GM12874 (cell line): ENCODE measurements around the gene SLC16A10.

ENCODE experiments used
- TF ChIP-seq, protein P1 (sequence below): IDR thresholded peaks from 2 replicates; pipeline ENCODE4 v1.5.1; 2011; ENCODE audit warnings: low read depth, mild to moderate bottlenecking, control low read depth, low read length, moderate library complexity; ENCODE audit not compliant: insufficient read depth

SLC16A10 gene, protein sequence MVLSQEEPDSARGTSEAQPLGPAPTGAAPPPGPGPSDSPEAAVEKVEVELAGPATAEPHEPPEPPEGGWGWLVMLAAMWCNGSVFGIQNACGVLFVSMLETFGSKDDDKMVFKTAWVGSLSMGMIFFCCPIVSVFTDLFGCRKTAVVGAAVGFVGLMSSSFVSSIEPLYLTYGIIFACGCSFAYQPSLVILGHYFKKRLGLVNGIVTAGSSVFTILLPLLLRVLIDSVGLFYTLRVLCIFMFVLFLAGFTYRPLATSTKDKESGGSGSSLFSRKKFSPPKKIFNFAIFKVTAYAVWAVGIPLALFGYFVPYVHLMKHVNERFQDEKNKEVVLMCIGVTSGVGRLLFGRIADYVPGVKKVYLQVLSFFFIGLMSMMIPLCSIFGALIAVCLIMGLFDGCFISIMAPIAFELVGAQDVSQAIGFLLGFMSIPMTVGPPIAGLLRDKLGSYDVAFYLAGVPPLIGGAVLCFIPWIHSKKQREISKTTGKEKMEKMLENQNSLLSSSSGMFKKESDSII

GRCh38 chr6:111087106-111087835 lies at the start of gene SLC16A10:
Gene SLC16A10, plus strand, starts transcription at chr6:111087503. Its CDS starts 250 bp downstream, at chr6:111087753.
- TF ChIP-seq, protein P1, sequence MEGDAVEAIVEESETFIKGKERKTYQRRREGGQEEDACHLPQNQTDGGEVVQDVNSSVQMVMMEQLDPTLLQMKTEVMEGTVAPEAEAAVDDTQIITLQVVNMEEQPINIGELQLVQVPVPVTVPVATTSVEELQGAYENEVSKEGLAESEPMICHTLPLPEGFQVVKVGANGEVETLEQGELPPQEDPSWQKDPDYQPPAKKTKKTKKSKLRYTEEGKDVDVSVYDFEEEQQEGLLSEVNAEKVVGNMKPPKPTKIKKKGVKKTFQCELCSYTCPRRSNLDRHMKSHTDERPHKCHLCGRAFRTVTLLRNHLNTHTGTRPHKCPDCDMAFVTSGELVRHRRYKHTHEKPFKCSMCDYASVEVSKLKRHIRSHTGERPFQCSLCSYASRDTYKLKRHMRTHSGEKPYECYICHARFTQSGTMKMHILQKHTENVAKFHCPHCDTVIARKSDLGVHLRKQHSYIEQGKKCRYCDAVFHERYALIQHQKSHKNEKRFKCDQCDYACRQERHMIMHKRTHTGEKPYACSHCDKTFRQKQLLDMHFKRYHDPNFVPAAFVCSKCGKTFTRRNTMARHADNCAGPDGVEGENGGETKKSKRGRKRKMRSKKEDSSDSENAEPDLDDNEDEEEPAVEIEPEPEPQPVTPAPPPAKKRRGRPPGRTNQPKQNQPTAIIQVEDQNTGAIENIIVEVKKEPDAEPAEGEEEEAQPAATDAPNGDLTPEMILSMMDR, result no peak

GRCh38 chr6:111038534-111039252 lies 48.6 kb upstream of the SLC16A10 start:
- TF ChIP-seq, protein P1, result no peak

GRCh38 chr6:111041917-111042316 lies 45.4 kb upstream of the SLC16A10 start:
- TF ChIP-seq, protein P1, result no peak

DNA sequence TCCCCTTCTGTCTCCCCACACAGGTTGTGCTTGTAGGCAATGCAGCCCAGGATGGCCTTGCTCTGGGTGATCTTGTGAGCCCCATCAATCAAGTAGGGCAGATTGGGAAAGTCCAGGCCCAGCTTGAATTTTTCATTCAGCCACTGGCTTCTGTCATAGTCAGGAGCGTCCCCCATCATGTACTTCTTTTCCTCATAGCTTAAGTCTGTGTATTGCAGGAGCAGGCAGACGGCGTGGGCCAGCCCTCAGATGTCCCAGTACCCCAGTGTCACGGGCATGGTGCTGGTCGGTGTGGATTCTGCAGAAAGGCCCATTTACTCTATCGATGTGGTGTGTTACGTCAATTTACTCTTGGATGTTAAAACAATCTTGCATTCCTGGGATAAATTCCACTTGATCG lies 40.1 kb upstream of the SLC16A10 start:
- TF ChIP-seq, protein P1, result no peak

DNA sequence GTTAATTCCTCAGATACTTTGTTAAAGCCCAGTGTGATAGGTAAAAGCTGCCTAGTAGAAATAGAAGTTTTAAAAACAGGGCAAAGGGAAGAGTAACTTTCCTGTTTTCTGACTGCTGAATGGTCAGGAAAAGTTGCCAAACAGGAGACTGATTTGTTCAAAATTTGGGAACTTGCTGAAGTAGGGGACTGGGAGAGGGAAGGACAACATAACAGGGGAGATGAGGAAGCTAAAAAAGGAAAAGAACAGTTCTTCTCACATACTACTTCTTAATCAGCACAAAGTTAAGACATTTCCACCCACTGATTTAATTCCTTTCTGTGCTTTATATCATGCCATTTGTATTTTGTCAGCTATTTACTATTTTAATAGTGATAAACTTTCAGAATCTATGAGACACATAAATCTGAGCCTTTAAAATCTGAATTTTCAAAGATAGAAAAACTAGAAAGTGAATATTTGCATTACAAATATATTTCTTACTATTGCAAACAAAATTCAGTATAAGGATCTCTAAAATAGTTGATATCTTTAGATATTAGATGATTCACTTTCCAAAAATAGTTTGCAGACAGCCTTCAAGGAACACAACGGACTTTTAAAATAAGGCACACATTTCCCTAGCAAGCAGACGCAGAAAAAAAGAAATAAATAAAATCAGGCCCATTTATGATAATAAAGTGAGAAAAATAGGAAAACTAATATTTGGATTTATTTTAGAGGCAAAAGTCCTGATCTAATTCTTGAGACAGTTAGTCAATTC lies 36.9 kb upstream of the SLC16A10 start:
- TF ChIP-seq, protein P1, result no peak

GRCh38 chr6:111052171-111052570 lies 35.1 kb upstream of the SLC16A10 start:
- TF ChIP-seq, protein P1, result no peak
